NCI-H2081 treated with DMSO at 0.1 percent for 48 hours (cell line): ENCODE data around the gene CPNE6.
"Not testable (repeated sequence)": the region's sequence is repeated elsewhere in the genome, so short reads cannot be mapped to it uniquely, and the experiment has no call there.

ENCODE experiments used
- DNase-seq: peaks from one replicate; lab custom pipeline; 2025; lab: John Stamatoyannopoulos, UW

Gene CPNE6

DNA sequence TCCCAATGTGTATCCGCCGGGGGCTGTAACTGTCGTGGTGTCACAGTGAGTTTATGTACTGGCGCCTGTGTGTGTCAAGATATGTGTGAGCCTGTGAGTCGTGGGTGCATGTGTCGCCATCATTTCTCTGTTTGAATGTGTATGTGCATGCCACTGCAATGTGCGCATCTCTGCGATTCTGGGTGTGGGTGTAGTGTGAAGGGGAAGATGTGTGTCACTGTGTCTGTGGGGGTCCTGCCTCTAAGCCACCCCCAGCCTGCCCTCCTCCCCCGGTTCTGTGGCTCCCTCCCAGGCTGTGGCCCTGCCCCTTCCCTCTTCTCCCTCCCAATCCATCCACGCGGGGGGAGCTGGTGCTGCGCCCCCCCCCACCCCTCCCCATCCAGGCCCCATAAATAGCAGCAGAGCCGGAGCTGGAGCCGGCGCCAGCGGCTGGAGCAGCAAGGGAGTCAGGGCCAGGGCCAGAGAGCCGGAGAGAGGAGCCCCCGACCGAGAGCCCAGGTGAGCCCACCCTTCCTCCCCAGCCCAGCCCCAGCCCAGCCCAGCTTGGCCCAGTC is at the start of gene CPNE6:
TSS of gene CPNE6 (plus strand) at position 419 of the 554 bp plus-strand sequence. CDS start 1,375 bp downstream, outside the sequence.
- DNase-seq = no peak

- DNase-seq = not testable (repeated sequence)
Measured at GRCh38 chr14:24024939-24025418, 46.4 kb upstream of the CPNE6 start.

DNA sequence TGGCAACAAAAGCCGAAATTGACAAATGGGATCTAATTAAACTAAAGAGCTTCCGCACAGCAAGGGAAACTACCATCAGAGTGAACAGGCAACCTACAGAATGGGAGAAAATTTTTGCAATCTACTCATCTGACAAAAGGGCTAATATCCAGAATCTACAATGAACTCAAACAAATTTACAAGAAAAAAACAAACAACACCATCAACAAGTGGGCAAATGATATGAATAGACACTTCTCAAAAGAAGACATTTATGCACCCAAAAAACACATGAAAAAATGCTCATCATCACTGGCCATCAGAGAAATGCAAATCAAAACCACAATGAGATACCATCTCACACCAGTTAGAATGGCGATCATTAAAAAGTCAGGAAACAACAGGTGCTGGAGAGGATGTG is 41.7 kb upstream of the CPNE6 start:
- DNase-seq = not testable (repeated sequence)

DNA sequence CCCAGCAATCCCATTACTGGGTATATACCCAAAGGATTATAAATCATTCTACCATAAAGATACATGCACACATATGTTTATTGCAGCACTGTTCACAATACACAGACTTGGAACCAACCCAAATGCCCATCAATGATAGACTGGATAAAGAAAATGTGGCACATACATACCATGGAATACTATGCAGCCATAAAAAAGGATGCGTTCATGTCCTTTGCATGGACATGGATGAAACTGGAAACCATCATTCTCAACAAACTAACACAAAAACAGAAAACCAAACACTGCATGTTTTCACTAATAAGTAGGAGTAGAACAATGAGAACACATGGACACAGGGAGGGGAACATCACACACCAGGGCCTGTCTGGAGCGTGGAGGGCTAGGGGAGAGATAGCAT is 40.0 kb upstream of the CPNE6 start:
- DNase-seq = not testable (repeated sequence)

GRCh38 chr14:24032727-24033418 is 38.5 kb upstream of the CPNE6 start:
- DNase-seq = no peak

GRCh38 chr14:24035769-24036168 is 35.6 kb upstream of the CPNE6 start:
- not testable (repeated sequence) for DNase-seq

- no peak for DNase-seq
Measured at GRCh38 chr14:24036169-24036962, 35.0 kb upstream of the CPNE6 start.

DNA sequence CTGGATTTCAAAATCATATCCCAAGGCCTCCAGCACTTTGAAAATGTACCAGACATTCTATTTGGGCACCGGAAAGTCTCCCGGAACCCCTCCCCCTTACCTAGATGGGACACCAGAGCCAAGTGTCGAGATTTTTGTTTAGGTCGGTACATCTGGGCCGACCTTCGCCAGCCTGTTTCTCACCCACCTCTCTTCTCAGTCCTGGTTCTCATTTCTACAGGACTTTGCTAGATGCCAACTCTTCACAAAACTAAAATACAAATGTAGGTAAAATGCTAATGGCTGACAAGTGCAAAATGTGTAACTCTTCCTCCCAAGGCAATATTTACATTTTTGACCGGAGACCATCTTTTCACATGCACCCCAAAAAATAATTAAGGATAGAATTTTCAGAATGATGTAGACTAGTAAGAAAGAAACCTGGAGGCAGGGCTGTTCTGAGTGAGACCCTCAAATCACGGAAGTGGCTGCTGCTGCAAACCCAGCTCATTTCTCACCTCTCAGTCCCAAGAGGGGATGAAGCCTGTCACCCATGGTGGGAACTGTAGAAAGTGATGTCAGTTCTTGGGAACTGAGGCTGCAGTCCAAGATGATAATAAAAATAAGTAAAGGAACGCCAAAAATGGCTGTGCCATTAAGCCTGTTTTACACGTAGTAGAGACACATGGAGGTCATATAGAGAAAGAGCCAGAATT is 34.3 kb upstream of the CPNE6 start:
- DNase-seq = not testable (repeated sequence)

GRCh38 chr14:24037658-24038037 is 33.7 kb upstream of the CPNE6 start:
- no peak for DNase-seq

GRCh38 chr14:24038686-24039085 is 32.7 kb upstream of the CPNE6 start:
- DNase-seq = no peak

GRCh38 chr14:24040692-24041091 is 30.7 kb upstream of the CPNE6 start:
- DNase-seq = no peak

DNA sequence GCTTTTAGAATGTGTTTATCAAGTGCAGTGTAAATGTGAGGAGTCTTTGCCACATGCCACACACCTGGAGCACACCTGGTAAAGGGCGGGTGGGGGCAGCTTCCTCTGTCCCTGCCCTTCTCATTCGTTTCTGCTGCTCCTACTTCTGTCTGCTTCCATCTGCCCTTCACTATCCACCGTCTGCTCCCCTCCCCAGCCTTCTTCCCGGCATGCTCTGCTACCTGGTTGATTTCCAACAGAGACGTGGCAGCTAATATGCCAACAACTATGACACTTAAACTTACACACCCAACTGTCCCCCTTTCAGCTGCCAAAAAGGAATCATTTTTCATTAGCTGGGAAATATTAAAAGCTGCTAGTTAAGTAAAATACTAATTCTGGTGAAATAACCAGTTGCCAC is 28.6 kb upstream of the CPNE6 start:
- DNase-seq = no peak

- DNase-seq = not testable (repeated sequence)
Measured at GRCh38 chr14:24049002-24049401, 22.4 kb upstream of the CPNE6 start.

DNA sequence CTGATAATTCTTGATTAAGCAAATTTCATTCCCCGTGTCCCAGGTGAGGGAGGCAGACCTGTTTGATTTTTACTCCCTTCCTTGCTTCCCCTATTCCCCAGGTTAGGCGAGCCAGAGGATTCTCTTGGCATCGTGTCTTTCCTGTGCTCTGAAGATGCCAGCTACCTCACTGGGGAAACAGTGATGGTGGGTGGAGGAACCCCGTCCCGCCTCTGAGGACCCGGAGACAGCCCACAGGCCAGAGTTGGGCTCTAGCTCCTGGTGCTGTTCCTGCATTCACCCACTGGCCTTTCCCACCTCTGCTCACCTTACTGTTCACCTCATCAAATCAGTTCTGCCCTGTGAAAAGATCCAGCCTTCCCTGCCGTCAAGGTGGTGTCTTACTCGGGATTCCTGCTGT is 20.6 kb upstream of the CPNE6 start:
- DNase-seq = not testable (repeated sequence)

DNA sequence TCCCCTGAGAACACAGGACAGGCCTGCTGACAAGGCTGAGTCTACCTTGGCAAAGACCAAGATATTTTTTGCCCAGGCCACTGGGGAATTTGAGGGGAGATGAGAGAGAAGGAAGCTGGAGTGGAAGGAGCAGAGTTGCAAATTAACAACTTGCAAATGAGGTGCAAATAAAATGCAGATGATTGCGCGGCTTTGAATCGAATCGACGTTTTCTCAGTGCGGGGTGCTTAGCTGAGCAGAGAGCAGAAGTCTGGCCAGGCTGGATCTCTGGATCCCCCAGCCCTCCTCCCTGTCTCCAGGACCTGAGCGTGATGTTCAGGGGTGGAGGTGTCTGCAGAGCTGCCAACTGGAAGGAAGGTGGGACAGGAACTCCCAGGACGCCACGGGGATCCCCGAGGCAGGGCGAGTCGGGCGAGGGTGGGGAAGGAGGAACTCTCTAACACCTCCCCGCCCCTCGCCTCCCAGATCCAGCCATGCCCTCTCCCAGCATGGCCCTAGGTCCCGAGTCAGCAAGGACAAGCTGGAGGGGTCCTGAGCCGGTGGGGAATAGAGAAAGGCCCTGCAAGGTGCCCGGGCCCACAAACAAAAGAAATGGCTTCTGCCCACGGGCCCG is 20.1 kb upstream of the CPNE6 start:
- no peak for DNase-seq

DNA sequence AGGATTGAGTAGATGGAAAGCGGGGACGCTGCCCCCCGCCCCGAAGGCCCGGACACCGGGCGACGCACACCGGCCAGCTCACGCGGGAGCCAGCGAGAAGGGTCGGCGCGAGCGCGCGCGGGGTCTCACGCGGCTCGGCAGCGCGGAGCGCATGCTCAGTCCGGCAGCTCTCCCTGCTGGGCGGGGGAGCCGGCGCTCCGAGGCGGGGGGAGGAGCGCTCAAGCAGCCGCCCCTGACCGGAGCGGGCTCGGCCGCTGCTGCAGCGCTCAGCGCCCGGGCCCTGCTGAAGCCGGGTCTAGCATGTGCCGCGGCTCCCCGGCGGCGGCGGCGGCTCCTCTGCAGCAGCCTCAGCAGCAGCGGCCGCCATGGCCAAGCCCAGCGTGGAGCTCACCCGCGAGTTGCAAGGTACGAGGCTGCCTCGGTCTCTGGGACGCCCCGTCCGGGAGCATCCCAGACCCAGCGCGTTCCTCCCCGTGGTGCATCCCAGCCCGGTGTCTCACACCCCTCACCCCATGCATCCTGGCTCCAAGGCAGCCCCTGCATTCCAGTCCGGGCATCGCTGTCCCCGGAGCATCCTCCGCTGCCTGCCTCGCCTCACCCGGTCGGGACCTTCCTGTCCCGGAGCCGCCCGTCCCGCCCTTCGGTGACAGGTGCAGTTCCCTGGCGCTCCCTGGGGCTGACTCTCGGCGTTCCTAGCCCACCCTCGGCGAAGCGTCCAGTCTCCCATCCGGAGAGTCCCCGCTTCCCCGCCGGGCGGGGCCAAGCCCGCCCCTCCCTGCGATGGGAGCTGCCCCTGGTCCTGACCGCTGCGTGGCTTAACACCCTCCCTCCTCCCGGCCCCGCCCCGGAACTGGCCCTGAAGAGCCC is 19.3 kb upstream of the CPNE6 start, which contains the start of gene CARMIL3:
TSS of gene CARMIL3 (plus strand) at position 221 of the 867 bp plus-strand sequence. CDS start at position 366, 145 bp downstream.
- no peak for DNase-seq

- no peak for DNase-seq
Measured at GRCh38 chr14:24052656-24053547, 18.5 kb upstream of the CPNE6 start.

DNA sequence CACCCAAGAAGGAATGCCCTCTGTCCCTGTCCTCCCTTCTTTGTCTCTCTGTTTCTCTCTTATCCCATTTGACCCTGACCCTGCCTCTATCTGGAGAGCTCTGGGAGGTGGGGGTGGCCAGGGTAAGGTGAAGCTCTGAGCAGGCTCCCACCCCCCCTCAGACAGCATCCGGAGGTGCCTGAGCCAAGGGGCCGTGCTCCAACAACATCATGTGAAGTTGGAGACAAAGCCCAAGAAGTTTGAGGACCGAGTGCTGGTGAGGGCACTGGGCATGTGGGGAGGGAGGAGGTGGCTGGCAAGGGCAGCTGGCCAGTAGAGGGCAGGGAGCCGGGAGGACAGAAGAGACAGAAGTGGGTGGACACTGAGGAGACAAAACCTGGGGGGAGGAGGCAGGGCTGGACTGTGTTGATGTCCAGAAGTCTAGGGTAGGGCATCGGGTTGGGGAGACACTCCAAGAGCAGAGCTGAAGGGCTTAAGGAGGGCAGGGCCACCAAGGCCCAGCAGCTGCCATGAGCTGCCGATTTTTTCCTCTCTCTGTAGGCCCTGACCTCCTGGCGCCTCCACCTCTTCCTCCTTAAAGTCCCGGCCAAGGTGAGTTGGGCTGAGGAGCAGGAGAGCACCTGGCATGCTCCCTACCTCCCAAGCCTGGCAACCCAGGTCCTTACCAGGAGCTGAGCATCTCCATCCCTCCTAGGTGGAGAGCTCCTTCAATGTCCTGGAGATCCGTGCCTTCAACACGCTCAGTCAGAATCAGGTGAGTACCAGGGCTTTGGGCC is 17.6 kb upstream of the CPNE6 start:
- no peak for DNase-seq

DNA sequence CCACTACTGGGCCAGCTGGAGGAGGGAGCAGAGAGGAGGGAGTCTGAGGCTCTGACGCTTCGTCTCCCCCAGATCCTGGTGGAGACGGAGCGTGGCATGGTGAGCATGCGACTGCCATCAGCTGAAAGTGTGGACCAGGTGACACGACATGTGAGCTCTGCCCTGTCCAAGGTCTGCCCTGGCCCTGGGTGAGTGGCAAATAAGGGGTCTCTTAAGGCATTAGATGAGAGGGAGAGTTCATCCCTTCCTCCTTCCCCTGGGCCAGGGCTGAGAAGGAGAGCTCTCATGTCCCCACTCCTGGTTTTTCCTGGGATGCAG is 17.1 kb upstream of the CPNE6 start:
- DNase-seq = no peak
